Measurements from ENCODE around the gene CFAP43.

The CFAP43 gene

GRCh38 chr10:104127411-104127810 lies 104.8 kb downstream of the CFAP43 start:
- DNase-seq: no peak

- DNase-seq: peak in 1 of 6 experiments; percentile 7
Observed at GRCh38 chr10:104123397-104123796, 108.8 kb downstream of the CFAP43 start.

DNA sequence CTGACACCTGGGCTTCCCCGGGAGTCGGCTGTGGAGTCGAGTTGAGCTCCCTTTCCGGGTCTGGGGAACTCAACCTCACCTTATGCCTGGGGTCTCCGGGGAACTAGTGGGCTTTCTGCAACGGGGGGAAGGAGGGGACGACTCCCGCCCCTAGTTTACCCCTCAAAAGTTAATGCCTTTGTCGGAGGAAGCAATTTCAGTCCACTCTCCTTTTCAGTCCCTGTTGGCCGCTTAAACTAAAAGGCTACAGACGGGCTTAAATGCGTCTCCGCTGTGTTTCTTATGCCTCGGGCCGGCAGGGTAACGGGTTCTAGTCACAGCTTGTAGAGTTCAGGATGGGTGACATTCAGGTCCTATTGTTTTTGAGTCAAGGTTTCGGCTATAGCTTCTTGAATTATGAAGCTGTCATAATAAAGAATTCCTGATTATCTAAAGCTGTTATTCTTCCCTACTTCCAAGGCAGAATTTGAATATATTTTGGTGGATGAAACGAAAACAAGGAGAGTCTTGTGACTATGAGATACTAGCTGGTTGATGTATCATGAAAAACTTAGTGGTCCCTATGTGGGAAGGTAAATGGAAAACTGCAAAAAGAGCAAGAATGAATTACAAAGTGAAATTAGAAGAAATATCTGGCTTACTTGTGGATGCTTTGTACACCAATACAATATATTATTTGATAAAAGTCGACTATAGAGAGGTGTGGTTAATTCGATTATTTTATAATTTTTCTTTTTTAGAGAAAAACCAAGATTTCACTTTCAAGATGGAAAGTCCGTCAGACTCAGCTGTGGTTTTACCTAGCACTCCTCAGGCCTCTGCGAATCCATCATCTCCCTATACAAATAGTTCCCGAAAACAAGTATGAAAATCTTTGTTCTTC lies 109.7 kb downstream of the CFAP43 start:
- DNase-seq: no peak

DNA sequence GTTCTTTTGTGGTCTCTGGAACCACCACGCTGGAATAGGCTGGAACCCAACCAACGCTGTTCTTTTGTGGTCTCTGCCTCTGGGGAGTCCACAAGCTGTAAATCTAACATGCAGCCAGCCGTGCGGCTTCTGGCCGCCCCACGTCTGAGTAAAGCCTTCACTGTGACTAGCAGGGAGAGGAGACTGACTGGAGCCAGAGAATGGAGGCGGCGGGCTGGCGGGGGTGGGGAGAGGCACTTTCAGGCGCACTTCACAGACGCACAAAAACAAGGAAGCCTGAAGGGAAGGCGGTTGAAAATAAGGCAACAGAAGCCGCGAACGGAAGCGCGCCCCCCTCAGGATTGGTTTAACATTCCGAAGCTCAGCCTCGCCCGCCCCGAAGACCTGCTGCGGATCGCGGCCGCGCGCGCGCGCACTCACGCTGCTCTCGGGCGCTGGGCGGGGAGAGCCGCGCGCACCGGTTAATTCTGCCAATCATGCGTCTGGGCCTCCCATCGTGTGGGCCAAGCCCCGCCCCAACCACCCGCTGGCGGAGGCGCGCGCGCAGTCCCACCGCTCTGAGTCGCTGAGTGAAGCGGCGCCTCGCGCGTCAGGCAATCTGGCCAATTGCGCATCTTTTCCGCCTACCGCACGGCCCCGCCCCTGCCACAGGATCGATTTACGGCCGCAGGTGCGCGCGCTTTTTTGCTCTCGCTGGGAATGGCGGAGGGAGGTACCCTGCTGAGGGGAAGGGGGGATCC lies 110.5 kb downstream of the CFAP43 start, which contains the start of gene SFR1:
Gene SFR1, plus strand, starts transcription at position 687 of the 740 bp plus-strand sequence. Its CDS starts 13 bp downstream, at position 700.
- DNase-seq: peak; percentile 97 to 100 (median 99)

GRCh38 chr10:104120903-104121484 lies 111.2 kb downstream of the CFAP43 start:
- DNase-seq: peak; percentile 72 to 88 (median 84)

DNA sequence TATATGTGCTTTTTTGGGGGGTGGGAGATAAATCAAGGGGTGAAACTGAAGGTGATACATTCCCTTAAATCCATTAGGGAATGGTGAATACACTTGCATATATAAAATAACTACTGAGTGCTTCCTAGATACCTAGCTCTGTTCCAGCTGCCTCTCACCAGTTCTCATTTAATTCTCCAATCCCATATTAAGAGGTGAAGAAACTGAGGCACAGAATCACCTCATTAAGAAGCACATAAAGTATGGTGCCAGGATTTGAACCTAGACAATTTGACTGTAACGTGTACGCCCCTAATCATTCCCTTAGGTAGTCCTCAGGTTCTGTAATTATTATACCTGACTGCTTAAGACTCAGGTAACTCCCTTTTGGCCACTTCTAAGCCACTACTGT lies 111.7 kb downstream of the CFAP43 start:
- DNase-seq: no peak

GRCh38 chr10:104119996-104120395 lies 112.2 kb downstream of the CFAP43 start:
- DNase-seq: no peak

GRCh38 chr10:104117839-104118323 lies 114.3 kb downstream of the CFAP43 start:
- DNase-seq: no peak

GRCh38 chr10:104113376-104113956 lies 118.7 kb downstream of the CFAP43 start:
- no peak for DNase-seq

- DNase-seq: no peak
Observed at GRCh38 chr10:104109908-104110662, 122.1 kb downstream of the CFAP43 start.

DNA sequence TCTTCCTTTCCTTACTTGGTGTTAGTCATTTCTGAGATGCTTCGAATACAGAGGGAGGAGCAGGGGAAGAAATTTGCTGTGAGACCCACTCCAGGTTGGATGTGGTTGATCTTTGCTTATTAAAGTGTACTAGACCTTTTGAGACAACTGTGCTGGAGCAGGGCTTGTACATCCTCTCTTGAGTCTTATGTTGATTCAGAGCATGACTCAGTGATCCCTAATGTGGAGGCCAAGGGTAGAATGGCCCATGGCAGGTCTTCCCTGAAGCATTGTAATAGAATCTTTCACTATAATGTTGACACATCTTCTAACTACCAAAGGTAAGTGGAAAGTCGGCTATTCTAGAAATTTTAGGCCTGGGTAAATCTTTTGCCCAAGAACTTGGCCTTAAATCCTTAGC lies 127.2 kb downstream of the CFAP43 start:
- DNase-seq: no peak

DNA sequence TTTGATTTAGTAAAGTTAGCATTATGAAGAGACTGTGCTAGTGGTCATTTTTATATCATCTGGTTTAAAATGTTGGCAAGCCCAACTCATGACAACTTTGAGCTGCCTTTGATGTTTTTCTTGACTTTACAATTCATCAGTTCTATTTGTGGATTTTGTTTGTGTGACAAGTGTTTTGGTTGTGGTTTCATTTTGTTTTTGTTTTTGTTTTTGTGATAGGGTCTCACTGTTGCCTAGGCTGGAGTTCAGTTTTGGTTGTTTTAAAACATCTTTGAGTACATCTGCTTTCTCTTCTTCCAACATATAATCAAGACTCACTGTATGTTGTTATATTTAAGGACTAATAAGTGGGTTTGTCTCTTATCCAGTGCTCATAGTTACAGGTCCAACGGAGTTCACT lies 127.7 kb downstream of the CFAP43 start:
- DNase-seq: no peak

DNA sequence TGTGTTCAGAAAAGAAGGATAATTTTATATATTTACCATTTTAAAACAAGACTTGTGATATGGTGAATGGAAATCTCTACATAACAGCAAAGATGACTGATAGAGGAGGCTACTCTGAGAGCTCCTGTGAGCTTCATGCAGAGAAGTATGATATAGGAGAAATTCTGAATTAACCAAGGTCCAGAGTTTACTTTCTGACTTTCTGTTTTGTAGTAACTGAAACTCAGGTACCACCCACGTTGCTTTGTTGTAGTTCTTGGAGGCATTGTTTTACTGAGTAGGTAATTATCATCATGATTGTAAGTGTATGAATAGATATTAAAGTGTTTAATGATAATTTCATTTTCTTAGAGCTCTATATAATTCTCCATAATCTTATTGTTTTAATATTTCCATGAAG lies 128.2 kb downstream of the CFAP43 start:
- DNase-seq: no peak

- no peak for DNase-seq
Observed at GRCh38 chr10:104101902-104102301, 130.3 kb downstream of the CFAP43 start.

DNA sequence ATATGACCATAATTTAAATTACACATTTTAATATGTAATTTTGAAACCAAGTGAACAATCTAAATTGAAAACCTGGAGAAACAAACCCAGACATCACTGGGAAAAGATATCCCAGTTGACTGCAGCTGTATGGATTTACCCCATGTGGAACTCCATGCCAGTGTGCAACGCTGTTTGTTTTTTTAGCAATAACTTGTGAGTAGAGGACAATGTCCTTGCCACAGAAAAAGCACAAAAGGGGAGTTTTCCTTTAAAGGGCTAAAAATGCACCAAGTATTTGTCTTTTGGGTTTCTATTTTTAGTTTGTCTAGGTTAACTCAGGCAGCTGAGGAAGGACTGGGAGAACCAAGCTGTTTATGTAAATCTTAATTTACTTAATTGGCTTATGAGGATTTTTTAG lies 131.4 kb downstream of the CFAP43 start:
- no peak for DNase-seq

- DNase-seq: no peak
Observed at GRCh38 chr10:104099941-104100340, 132.2 kb downstream of the CFAP43 start.

DNA sequence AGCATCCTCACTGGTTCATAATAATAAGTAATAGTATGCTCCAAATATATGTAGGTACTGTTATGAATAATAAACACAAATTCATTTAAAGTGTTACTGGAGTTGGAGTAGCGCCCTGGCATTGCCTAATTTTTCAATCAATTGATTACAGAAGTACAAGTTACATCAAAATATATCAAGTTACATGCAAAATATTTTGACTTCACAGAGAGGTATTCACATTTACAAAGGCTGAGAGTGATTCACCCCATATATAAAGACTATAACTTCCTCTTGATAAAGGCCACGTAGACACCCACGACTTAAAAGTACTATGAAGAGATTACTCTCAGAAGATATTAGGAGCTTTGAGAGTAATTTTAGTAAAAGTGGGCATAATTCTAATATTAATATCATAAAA lies 132.9 kb downstream of the CFAP43 start:
- DNase-seq: no peak

DNA sequence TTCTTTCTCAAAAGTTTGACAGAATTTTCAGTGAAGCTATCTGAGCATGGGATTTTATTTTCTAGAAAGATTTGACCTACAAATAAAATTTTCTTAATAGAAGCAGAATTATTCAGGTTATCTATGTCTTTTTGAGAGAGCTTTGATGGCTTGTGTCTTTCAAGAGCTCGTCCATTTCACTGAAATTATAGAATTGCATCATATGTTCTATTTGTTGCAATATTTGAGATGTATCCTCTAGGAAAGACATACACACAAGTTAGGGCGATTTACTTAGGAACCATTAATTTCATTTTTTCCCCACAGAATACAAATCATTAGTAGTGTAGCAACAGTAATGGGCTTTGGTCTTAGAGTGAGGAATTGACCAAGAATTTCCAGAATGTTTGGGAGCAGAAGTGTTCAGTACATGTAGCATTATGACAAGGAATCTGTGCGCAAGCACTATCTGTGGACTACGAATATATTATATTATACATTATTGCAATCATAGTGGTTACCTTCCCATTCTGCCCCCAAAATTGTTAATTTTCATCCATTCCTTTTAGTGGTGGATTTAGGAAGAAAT lies 133.7 kb downstream of the CFAP43 start:
- DNase-seq: no peak

DNA sequence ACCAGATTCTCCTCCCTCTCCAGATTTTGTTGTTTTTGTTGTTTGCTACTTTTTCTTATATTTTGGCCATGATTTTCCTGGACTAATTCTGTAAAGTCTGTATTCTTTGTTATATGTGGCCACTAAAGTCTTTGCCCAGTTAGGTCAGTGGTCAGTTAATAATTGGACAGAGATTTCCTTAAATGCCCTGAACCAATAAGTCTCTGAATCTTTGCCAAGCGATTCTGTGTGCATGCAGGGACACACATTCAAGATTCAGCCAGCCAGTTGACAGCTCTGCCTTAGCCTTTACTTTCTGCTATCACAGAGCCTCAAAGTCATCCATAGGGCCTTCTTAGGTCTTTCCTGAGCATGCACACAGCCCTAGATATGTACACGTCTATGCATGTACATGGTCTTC lies 135.5 kb downstream of the CFAP43 start:
- DNase-seq: no peak

GRCh38 chr10:104092749-104093148 lies 139.4 kb downstream of the CFAP43 start:
- no peak for DNase-seq

DNA sequence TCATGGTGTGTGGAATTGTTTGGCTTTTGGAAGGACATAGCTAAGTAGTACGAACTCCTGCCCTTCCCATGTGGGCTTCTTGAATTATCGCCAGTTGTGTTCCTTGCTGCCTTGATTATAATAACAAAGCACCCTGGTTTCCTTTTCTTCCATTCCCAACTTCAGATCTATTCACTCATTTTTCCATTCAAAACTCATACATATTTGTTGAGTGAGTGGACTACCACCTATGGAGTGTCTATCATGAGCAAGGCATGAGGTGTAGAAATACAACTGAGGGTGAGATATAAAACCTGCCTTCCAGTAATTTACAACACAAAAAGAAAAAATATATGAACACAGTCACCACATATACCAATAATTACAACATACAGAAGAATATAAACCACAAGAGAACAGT lies 141.6 kb downstream of the CFAP43 start:
- no peak for DNase-seq

- DNase-seq: no peak
Observed at GRCh38 chr10:104089621-104090020, 142.5 kb downstream of the CFAP43 start.

Measured in stimulated activated naive CD4-positive, alpha-beta T cell (primary cell).